ENCODE results near the gene ANKS1A.

GRCh38 chr6:34855463-34855862 is 33.6 kb upstream of the ANKS1A start:
- TF ChIP-seq CTCF (conservative IDR thresholded peaks at IDR 0.05) (no peak), ZFX (IDR thresholded peaks at IDR 0.05) (no peak)

All from C4-2B (cell line).